HCT116 (cell line): ENCODE measurements around the gene TENM3.

Source experiments
- CEBPB ChIP-seq: IDR thresholded peaks from 2 replicates; pipeline ENCODE4 v1.6.1; 2012; ENCODE audit warnings: low read depth
- POLR2A ChIP-seq: IDR thresholded peaks from 2 replicates; pipeline ENCODE4 v1.7.0; 2011; ENCODE audit warnings: borderline replicate concordance; ENCODE audit not compliant: insufficient read depth, insufficient read length; ENCODE audit errors: extremely low read depth
- SIN3A ChIP-seq: IDR thresholded peaks from 2 replicates; pipeline ENCODE4 v1.6.1; 2012; ENCODE audit warnings: low read depth
- SP1 ChIP-seq: IDR thresholded peaks from 2 replicates; pipeline ENCODE4 v1.6.1; 2012; ENCODE audit warnings: low read depth
- TF ChIP-seq, protein P1 (sequence below), 3 experiments: fragments of 200-600 bp in 1 of 3; sonication (generic) in 1 of 3; IDR thresholded peaks in 2 of 3; conservative IDR thresholded peaks in 1 of 3; 2 replicates each; pipeline ENCODE4 v1.5.1; 2012 to 2017; ENCODE audit warnings: low read depth in 2 of 3, low read length in 2 of 3, antibody characterized with exemption in 1 of 3, borderline replicate concordance in 1 of 3, control low read depth in 1 of 3, mild to moderate bottlenecking in 1 of 3, mixed read lengths in 1 of 3, mixed run types in 1 of 3, moderate library complexity in 1 of 3; ENCODE audit not compliant: insufficient read depth in 1 of 3
- TF ChIP-seq, protein P2 (sequence below): IDR thresholded peaks from 2 replicates; pipeline ENCODE4 v1.6.1; 2011; ENCODE audit warnings: mild to moderate bottlenecking, low read length, moderate library complexity; ENCODE audit not compliant: insufficient replicate concordance; ENCODE audit errors: extremely low read depth
- TF ChIP-seq, protein P3 (sequence below): IDR thresholded peaks from 2 replicates; pipeline ENCODE4 v1.6.1; 2012; ENCODE audit warnings: low read depth

DNA sequence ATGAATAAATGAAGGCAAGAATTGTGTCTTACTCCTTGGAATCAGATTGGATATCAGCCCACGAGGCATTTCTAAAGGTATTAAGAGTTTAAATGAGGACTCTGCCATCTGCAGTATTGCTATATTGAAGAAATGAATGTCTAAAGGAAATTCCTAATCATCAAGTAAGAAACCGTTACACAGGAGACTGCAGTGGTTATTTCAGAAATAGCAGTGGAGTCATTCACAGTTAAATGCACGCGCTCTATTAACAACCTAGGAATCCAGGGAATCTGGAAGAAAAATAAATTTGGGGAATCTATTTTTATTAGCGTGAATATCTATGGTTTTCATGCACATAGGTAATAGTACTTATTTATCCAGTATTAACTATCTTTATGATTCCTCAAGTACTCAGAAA lies 334.2 kb downstream of the TENM3 start:
- TF ChIP-seq POLR2A: no peak
- TF ChIP-seq, protein P1, sequence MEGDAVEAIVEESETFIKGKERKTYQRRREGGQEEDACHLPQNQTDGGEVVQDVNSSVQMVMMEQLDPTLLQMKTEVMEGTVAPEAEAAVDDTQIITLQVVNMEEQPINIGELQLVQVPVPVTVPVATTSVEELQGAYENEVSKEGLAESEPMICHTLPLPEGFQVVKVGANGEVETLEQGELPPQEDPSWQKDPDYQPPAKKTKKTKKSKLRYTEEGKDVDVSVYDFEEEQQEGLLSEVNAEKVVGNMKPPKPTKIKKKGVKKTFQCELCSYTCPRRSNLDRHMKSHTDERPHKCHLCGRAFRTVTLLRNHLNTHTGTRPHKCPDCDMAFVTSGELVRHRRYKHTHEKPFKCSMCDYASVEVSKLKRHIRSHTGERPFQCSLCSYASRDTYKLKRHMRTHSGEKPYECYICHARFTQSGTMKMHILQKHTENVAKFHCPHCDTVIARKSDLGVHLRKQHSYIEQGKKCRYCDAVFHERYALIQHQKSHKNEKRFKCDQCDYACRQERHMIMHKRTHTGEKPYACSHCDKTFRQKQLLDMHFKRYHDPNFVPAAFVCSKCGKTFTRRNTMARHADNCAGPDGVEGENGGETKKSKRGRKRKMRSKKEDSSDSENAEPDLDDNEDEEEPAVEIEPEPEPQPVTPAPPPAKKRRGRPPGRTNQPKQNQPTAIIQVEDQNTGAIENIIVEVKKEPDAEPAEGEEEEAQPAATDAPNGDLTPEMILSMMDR (IDR thresholded peaks at IDR 0.05 in 2 of 3, conservative IDR thresholded peaks at IDR 0.05 in 1 of 3; ENCODE audit: borderline replicate concordance in 1 of 3, insufficient read depth in 1 of 3, low read depth in 2 of 3, low read length in 2 of 3): no peak
- TF ChIP-seq, protein P2, sequence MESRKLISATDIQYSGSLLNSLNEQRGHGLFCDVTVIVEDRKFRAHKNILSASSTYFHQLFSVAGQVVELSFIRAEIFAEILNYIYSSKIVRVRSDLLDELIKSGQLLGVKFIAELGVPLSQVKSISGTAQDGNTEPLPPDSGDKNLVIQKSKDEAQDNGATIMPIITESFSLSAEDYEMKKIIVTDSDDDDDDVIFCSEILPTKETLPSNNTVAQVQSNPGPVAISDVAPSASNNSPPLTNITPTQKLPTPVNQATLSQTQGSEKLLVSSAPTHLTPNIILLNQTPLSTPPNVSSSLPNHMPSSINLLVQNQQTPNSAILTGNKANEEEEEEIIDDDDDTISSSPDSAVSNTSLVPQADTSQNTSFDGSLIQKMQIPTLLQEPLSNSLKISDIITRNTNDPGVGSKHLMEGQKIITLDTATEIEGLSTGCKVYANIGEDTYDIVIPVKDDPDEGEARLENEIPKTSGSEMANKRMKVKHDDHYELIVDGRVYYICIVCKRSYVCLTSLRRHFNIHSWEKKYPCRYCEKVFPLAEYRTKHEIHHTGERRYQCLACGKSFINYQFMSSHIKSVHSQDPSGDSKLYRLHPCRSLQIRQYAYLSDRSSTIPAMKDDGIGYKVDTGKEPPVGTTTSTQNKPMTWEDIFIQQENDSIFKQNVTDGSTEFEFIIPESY: no peak
- TF ChIP-seq SP1: no peak
- TF ChIP-seq, protein P3, sequence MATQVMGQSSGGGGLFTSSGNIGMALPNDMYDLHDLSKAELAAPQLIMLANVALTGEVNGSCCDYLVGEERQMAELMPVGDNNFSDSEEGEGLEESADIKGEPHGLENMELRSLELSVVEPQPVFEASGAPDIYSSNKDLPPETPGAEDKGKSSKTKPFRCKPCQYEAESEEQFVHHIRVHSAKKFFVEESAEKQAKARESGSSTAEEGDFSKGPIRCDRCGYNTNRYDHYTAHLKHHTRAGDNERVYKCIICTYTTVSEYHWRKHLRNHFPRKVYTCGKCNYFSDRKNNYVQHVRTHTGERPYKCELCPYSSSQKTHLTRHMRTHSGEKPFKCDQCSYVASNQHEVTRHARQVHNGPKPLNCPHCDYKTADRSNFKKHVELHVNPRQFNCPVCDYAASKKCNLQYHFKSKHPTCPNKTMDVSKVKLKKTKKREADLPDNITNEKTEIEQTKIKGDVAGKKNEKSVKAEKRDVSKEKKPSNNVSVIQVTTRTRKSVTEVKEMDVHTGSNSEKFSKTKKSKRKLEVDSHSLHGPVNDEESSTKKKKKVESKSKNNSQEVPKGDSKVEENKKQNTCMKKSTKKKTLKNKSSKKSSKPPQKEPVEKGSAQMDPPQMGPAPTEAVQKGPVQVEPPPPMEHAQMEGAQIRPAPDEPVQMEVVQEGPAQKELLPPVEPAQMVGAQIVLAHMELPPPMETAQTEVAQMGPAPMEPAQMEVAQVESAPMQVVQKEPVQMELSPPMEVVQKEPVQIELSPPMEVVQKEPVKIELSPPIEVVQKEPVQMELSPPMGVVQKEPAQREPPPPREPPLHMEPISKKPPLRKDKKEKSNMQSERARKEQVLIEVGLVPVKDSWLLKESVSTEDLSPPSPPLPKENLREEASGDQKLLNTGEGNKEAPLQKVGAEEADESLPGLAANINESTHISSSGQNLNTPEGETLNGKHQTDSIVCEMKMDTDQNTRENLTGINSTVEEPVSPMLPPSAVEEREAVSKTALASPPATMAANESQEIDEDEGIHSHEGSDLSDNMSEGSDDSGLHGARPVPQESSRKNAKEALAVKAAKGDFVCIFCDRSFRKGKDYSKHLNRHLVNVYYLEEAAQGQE: no peak
- TF ChIP-seq SIN3A: no peak
- TF ChIP-seq CEBPB: no peak
